Measurements from ENCODE around the gene THADA.

GRCh38 chr2:43448822-43449110 is 147.1 kb downstream of the THADA start:
- no peak for TF ChIP-seq CTCF (IDR thresholded peaks at IDR 0.05; ENCODE audit: poor library complexity)
- no peak for TF ChIP-seq EZH2 (IDR thresholded peaks at IDR 0.05; ENCODE audit: borderline replicate concordance)
- no peak for TF ChIP-seq EZH2phosphoT487 (IDR thresholded peaks at IDR 0.05; ENCODE audit: low read depth, severe bottlenecking, unreplicated experiment)

Measured in hepatocyte (in vitro differentiated cells).